Right renal pelvis (tissue), 4 donors: ENCODE data around the gene C9orf85. TPM values are rescaled to one million over a fixed set of nuclear protein-coding genes. Genes with fewer than 3 reads are reported as not detected.
"Not testable (repeated sequence)": the region's sequence is repeated elsewhere in the genome, so short reads cannot be mapped to it uniquely, and the experiment has no call there.

ENCODE experiments used
- DNase-seq, 4 donors: peaks; one replicate each; pipeline ENCODE4 v3.0.0-alpha.2; 2013; ENCODE audit warnings: low read depth in 4 of 4, low spot score in 3 of 4, missing footprints in 1 of 4
- polyA plus RNA-seq, 4 donors: library from polyadenylated mRNA; unstranded; fragments of 120-200 nt; gene quantifications; one replicate each; pipeline ENCODE4 v1.2.1, GENCODE V29; 2013; ENCODE audit not compliant: insufficient read length in 4 of 4

The C9orf85 gene, protein sequence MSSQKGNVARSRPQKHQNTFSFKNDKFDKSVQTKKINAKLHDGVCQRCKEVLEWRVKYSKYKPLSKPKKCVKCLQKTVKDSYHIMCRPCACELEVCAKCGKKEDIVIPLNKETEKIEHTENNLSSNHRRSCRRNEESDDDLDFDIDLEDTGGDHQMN
- polyA plus RNA-seq = 10 to 100 TPM; 16.5 to 18.9 (median 17.8) TPM

DNA sequence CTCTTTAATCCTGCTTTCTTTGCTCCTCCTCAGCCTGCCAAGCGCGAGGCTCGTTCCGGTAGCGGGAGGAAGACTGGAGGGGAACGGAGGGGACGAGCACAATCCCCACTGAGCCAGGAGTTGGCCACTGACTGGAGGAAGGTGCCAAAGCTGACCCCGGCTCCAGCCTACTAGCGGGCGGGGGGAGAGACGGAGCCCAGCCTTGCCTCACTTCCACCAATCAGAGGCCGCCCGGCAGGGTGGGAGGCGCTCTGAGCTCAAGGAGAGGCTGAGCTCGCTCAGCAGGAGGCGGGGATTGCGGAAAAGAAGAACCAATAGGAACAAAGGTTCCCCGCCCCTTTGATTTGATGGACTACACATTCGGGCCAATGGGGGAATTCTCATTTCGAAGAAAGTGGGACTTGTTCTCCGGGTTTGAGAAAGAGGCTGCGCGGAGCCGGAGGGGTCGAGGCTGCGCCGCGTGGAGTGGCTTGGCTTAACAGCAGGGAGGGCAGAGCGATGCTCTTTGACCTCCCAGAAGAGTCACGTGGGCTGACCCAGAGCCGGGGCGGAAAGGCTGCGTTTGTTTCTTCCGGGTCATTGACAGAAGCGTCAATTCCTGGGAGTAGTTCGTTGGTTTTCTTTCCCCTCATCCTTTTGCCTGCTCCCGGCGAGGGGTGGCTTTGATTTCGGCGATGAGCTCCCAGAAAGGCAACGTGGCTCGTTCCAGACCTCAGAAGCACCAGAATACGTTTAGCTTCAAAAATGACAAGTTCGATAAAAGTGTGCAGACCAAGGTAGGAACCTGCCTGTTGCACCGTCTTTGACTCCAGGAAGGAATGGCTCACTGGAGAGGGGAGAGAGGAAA is at the start of gene C9orf85, which contains the start of gene ABHD17B:
Gene C9orf85, plus strand, starts transcription at position 579 of the 847 bp plus-strand sequence. Its CDS starts 96 bp downstream, at position 675.
Gene ABHD17B, minus strand, starts transcription at position 133 of the 847 bp plus-strand sequence. CDS start 36,113 bp downstream, outside the sequence.
- peak; percentile 93 to 99 (median 98) for DNase-seq

DNA sequence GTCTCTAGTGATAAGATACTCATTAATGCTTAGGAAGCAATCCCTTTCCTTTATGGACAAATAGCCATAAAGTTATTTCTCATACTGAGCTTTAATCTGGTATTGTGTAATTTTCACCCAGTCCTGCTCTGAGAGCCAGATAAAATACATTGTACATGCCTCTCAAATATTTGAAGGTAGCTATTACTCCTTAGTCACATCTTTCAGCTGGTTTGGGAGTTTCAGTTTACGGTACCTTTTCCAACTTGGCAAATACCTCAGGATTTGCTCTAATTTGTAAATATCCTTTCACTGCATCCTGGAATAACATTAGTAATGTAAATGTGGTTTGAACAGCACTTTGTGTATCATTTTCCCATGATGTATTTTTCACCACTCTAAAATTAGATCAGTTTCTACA is 47.8 kb upstream of the C9orf85 start:
- no peak for DNase-seq

DNA sequence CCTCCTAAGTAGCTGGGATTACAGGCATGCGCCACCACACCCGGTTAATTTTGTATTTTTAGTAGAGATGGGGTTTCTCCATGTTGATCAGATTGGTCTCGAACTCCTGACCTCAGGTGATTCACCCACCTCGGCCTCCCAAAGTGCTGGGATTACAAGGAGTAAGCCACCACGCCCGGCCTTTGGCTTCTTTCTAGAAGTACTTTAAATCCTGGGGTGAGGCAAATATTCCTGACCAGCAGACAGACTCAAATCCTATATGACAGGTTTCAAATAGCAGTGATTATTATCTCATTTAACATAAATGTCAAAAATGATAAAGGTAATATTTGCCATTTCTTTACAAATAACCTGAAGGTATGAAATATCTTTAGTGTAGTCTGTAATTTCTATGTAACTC is 36.1 kb upstream of the C9orf85 start:
- DNase-seq = no peak

DNA sequence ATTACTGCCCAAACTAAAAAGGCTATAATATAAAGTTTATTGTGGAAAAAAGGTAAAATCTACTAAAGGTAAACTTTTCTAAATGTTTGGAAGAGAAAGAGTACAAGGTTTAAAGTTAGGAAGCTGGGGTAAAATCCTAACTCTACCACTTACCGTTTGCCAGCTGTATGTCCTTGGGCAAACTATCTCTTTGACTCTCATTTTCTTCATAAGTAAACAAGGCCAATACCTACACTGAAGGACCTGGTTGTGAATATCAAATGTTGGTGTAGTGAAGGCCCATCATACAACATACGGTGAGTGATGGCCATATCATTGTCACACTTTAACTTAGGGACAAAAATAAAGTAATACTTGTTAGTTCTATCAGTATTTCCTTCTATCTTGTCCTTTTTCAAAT is 35.3 kb upstream of the C9orf85 start:
- DNase-seq = no peak

DNA sequence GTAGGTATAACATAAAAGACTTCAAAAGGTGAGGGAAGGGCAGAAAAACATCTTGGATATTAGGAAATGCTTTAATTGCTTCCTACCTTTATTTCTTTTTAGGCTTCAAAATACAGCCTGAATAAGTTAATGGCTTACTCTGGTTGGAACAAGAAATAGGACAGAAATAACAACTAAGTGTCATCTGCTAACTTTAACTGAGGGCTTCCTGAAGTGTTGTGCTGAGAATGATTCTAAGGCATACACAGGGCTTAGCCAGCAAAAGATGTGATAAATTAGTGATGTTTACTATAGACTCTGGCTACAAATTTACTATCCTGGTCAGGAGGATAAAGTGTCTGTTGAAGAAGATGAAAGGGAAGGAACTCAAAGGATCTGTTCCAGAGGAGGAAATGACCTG is 34.6 kb upstream of the C9orf85 start:
- DNase-seq = no peak

DNA sequence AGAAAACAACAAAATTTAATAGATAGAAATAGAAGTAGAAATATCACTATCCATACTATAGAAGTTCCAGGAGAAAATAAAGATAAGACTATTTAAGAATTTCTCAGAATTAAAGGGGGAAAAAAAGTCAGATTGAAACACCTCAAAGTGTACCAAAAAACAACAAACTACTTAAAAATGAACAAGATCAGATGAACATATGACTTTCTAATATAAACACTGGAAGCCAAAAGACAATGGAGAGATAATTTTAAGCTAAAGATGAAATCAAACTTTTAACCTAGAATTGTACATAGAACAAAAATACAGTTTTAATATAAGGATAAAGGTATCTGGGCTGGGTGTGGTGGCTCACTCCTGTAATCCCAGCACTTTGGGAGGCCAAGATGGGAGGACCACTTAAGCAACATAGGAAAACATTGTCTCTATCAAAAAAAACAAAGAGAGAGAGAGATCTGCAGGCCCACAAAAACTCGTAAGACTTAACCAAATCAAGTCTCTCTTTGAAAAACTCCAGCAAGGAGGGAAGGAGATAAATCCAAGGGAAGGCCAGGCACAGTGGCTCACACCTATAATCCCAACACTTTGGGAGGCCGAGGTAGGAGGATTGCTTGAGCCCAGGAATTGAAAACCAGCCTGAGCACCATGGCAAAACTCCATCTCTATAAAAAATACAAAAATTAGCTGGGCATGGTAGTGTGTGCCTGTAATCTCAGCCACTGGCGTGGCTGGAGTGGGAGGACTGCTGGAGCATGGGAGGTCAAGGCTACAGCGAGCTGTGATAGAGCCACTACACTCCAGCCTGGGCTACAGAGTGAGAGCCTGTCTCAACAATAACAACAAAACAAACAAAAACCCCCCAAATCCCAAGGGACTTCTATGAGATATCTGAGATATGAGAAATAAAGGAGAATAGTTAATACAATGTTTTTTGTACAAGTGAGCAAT is 32.8 kb upstream of the C9orf85 start:
- no peak for DNase-seq

DNA sequence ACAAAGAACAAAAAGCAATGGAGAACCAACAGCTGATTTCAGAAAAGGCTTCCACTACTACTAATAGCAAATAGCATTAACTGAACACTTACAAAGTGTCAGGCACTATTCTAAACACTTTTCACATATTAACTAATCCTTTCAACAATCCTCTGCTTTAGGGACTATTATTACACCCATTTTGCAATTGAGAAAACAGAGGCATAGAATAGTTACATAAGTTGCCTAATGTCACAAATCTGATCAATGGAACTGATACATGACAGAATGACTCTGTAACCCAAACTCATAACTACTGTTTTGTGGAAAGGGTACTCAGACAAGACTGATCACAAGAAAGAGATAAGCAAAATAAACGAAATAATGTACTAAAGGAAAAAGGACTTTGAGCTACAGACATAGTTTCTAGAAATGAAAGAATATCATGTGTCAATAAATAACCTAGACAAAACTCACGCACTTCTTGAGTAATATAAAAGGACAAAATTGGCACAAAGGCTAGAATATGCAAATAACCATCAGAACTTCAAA is 31.7 kb upstream of the C9orf85 start:
- DNase-seq = no peak

DNA sequence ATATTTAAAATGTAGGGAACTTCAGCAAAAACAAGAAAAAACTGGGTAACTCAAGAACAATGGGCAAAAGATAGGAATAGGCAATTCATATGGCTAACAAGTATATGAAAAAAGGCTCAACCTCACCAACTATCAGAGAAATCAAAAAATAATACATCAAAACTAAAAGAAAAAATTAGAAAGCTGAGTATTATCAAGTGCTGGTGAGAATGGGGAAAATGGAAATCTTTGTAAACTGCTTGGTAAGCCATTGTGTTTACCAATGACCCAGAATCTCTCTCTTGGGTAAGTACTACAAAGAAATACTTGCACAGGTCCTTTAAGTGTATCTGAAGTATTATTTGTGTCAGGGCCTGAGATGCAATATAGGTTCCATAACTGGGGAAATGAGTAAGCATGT is 27.4 kb upstream of the C9orf85 start:
- no peak for DNase-seq

DNA sequence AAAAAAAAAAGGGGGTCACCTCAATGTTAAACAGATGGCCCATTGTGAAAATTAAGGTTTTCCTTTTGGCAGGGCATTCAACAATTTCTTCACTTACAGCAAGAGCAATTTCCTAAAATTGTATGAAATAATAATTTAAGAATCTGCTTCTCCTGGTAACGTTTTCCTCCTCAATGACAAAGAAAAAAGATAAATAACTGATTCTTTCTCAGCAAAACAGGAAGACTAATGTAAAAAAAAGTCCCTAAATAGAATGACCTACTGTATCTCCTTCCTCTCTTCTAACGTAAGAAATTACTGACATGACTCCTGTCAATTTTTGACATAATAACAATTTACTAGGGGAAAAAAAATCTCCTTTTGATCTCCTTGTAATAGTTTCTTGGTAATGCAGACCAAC is 26.0 kb upstream of the C9orf85 start:
- DNase-seq = no peak

DNA sequence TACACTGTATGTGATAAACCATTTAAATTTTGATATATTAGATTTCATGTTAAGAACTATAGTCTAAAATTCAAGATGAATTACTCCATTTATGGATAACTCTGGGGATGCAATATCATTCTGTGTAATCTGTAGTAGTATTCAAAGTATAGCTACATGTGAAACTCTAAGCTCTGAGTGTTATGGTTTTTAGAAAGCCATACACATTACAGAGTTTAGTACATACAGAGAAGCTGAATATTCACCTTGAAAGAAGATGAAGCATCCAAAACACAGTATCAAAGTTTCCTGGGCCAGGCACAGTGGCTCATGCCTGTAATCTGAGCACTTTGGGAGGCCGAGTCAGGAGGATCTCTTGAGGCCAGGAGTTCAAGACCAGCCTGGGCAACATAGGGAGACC is 25.4 kb upstream of the C9orf85 start:
- no peak for DNase-seq

DNA sequence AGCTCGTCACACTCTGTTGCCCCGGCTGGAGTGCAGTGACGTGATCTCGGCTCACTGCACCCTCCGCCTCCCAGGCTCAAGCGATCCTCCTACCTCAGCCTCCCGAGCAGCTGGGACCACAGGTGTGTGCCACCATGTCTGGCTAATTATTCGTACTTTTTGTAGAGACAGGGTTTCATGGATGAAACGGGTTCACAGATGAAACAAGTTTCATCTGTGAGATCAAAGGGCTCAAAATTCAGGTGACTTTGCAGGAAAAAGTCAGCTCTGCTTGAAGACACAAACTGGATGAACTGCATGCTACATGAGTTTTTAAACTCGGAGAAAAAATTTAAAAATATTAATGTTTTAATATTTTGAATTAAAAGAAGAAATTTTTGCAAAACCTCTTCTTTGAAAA is 24.9 kb upstream of the C9orf85 start:
- no peak for DNase-seq

DNA sequence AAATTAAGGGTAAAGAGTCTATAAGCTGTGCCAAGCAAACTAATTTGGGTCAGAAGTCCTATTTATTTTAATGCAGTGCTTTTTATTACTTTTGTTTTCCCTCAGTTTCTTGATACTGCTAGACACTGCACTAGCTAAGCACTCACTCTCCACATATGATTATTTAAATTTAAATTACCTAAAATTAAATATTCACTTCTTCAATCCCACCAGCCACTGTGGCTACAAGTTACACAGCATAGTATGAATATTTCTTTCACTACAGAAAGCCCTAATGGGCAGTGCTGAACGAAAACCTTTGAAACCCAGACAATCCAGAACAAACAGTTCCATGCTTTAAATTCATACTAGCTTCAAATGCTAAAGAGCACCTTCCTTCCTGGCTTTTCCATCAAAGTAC is 24.1 kb upstream of the C9orf85 start:
- no peak for DNase-seq

DNA sequence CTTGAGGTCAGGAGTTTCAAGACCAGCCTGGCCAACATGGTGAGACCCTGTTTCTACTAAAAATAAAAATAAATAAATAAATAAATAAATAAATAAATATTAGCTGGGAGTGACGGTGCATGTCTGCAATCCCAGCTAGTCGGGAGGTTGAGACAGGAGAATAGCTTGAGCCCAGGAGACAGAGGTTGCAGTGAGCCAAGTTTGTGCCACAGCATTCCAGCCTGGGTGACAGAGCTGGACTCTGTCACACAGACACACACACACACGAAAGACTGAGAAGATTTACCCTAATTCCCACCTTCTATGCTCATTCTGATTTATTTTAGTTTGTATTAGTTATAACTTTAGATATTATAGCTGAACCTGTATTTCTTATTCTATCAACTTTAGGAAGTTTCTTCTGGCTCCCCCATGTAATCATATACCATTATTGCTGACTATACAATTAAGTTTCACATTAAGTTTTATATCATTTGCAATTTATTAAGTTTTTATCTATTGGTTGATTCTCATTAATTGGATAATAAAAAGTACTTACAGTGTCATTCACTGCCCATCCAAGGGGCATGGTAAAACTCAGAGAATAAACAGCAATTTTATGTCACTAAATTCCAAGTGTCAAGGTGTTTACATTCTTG is 21.3 kb upstream of the C9orf85 start:
- DNase-seq = no peak

DNA sequence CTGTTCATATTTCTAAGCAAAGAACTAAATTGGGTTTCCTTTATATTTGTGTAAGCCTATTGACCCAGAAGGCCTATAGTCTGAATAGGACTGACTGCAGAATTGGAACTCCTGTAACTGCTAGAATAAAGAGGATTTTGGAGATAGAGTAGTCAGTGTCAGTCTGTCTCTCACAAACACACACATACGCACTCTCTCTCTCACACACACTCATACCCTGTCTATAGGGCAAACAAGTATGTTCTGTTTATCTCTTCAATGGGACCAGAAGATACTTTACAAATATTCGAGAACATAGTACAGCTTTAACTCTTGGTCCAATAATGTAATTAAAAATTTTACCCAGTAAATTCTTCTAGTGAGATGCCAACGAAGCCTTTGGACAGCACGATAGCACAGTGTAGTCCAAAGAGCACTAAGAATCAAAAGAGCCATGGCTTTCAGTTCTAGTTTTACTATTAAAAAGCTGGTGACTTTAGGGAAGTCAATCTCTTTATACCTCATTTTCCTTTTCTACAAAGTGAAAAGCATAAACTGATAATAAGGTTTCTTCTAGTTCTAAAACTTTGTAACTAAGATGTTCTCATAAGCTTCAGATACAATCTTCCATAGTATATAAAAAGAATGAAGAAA is 19.8 kb upstream of the C9orf85 start:
- no peak for DNase-seq

DNA sequence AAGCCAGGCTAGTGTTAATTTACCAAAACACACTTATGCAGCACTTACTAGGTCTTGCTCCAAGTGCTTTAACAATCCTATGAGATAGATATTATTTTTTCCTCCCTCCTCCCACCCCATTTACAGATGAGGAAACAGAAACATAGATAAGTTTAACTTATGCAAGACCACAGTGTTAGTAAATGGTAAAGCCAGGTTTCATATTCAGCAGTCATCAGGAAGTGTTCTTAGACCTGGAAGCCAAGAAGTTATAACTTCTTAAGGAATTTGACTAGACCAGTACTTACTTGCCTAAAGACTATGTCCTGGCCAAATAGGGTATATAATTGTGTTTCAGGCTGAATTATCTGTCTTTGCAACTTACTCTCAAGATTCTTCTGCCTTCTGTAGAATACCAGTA is 16.3 kb upstream of the C9orf85 start:
- no peak for DNase-seq

DNA sequence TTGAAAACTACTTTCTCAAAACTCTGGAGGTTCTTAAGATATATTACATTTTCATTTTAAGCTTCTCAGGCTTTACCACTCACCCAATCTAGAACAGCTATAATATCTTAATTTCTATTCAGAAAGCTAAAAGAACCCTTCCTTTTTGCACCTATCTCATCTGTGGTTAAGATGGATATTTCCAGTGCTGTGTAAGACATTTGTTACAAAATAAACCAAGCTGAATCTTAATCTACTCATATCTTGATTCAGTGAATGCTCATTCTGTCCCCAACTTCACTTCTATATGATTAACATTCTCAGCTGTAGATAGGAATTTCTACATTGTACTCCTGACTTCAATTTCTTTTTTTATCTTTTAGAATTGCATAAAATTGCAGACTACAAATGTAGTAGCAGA is 15.5 kb upstream of the C9orf85 start:
- no peak for DNase-seq

DNA sequence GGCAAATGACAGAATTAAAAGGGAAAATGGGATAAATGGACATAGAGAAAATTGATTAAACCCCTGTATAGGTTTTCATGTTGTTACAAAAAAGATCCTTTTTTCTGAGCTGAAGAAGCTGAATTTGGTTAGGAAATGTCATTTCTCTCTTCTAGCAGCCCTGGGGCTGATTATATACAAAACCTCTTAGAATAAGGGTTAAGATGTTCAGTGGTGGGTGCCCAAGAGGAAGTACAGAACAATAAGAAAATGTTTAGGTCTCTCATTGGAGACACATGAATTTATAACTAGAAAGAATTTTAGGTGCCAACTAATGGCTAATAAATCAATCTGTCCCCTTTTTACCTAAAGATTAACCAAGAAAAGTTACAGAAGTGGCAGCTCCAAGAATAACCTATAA is 14.7 kb upstream of the C9orf85 start:
- no peak for DNase-seq

DNA sequence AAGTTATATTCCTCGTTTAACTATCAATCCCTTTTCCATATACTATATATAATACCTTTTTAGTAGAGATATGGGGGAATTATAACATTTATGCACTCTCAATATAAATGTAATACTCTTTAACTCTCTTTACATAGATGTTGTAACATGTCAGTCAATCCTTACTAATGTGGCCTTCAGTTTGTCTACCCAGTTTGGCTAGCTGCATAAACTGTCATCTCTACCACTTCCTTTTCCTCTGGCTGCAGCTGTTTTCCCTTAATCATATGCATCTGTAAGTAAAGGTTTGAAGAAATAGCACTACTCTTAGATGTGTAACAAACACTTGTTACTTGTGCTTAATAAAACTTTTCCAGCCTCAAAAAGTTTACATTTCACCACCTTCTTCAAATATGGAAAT is 13.9 kb upstream of the C9orf85 start:
- DNase-seq = no peak

DNA sequence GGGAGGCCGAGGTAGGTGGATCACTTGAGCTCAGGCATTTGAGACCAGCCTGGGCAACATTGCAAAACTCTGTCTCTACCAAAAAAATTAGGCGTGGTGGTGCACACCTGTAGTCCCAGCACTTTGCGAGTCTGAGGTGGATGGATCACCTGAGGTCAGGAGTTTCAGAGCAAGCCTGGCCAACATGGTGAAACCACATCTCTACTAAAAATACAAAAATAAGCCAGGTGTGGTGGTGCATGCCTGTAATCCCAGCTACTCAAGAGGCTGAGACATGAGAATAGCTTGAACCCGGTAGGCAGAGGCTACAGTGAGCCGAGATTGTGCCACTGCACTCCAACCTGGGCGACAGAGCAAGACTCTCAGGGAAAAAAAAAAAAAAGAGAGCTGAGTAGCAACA is 12.7 kb upstream of the C9orf85 start:
- DNase-seq = not testable (repeated sequence)
